ENCODE measurements around the gene GOLGA7B.
"Not testable (repeated sequence)": the region's sequence is repeated elsewhere in the genome, so short reads cannot be mapped to it uniquely, and the experiment has no call there.

GOLGA7B gene

DNA sequence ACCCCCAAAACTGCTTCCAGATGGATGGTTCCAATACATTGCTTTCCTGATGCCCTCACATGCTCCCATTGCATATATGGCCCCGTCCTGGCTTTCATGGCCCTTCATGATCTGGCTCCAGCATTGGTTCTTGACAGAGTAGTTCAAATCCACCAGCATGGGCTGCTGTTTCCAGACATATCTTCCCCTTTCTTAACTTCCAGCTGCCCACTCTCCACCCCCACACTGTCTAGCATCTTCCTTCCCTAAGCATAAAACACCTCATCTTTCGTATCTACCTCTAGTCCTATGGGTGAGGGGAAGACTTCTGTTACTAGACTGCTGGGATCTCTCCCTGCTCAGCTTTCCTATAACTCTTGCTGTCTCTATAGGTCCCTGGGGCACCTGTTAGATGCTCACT is 13.2 kb upstream of the GOLGA7B start:
- DNase-seq, result no peak

DNA sequence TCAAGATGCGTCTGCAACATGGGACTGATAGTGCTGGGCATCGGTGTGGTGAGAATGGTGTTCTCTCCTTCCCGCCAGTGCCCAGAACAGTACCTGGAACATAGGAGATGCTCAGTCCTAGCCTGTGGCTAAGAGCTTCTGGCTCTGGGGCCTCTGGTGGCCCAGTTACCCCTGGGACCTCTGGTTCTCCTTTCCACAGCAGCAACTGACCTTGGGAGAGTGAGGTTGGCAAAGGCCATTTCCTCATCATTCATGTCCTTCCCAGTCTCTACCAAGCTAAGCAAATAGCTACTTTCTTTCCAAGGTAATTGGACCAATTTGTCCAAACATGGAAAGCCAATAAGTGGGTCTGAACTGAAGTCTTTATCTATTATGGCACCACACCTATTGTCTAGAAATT is 11.6 kb upstream of the GOLGA7B start:
- DNase-seq, result no peak

- not testable (repeated sequence) for DNase-seq
Measured at GRCh38 chr10:97841166-97841565, 8.5 kb upstream of the GOLGA7B start.

DNA sequence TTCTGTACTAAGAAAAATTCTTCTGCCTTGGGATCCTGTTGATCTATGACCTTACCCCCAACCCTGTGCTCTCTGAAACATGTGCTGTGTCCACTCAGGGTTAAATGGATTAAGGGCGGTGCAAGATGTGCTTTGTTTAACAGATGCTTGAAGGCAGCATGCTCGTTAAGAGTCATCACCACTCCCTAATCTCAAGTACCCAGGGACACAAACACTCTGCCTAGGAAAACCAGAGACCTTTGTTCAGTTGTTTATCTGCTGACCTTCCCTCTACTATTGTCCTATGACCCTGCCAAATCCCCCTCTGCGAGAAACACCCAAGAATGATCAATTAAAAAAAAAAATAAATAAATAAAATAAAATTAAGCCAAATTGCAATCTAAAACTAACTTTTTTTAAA is 7.5 kb upstream of the GOLGA7B start:
- DNase-seq, result not testable (repeated sequence)

- DNase-seq, result no peak
Measured at GRCh38 chr10:97842656-97843280, 6.9 kb upstream of the GOLGA7B start.

DNA sequence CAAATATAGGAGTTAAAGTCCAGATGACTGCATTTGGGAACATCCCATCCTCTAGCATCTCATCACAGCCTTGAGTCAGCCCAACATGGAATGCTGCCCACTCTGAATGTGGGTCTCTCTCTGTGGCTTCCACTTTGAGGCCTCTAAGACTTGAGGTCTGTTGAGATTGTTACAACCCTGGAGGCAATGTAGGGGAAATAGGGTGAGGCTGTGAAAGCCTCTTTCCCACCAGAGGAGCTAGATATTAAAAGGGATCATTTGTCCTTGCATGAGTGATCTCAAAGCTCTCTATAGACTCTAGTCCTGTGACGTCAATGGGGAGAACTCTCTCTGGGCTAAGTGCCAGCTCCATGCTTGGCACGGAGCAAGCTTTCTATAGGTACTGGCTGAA is 6.4 kb upstream of the GOLGA7B start:
- DNase-seq, result peak; percentile 60

- DNase-seq, result not testable (repeated sequence)
Measured at GRCh38 chr10:97843972-97844371, 5.7 kb upstream of the GOLGA7B start.

DNA sequence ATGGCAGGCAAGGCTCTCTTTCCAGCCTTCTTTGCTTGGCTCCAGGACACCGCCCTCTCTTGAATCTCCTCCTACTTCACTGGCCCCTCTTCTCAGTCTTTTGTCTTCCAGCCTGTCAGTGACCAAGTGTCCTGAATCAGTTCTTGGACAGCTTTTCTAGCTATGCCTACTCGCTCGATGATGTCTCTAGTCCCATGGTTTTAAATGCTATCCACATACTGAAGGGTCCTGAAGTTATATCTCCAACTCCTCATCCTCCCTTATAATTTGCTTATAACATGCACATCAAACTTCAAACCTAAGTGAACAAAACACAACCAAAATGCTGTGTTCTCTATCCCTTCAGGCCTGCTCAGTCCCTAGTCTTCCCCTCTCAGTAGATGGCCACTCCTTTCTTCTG is 5.0 kb upstream of the GOLGA7B start:
- no peak for DNase-seq

- DNase-seq, result peak; percentile 74
Measured at GRCh38 chr10:97849103-97849686, 448 bp upstream of the GOLGA7B start.

DNA sequence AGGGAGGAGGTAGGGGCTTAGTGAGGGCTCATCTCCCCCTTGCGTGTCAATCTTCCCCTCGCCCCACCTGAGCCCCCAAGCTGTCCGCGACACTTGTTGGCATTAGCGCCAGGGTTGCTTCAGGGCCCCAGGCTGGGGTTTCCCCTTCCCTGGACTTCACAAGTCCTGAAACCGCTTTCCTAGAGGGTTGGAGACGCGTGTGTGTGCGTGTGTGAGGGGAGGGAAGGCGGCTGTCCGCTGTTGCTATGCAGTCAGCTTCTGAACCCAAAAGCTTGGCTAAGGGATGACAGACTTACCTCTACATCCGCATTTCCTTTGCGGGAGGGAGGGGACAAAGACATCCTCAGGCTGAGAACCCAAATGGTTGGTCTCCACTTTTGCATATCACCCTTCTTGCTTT is 803 bp downstream of the GOLGA7B start:
- DNase-seq, result no peak

DNA sequence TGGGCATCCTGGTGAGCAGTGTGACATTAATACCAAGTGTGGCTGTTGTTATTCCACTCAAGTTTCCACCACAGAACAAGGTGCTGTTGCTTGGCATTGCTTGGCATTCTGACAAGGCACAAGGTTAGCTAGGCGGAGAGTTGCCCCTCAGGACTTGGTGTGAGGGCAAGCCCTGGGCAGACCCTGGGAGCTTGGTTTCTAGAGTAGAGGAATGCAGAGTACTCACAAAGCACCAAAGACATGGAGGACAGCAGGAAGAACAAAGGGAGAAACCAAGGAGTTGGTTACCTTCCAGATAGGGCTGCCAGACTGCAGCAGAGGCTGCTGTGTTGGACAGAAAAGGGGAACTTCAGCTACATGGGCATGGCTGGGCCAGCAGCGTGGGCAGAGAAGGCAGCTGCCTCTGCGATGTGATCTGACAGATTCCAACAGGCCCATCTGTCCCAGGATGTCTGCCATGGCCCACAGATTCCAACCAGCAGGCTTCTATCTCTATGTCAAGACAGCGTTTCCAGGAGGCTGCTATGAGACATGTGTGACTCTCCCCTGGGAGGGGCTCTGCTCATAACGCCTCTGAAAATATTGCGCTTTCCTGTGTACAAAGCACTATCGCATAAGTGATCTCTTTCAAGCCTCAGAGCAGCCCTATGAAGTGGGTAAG is 1.8 kb downstream of the GOLGA7B start:
- DNase-seq, result no peak

DNA sequence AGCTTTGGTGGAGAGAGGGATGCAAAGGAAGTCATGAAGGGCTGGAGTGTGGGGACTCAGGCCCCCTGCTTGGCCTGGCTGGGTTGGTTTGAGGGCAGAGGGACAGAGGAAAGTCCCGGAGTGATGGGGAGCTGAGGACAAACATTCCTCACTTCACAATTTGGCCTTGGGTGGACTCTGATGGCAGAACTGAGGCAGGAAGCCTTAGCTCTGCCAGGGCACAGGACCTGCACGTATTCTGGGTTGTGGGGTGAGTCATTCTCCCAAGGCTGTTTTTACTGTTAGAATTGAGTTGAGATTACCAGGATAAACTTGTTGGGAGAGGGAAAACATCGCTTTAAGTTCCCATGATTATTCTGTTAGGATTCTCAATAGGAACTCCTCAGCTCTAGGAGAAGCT is 2.6 kb downstream of the GOLGA7B start:
- DNase-seq, result no peak

- DNase-seq, result no peak
Measured at GRCh38 chr10:97852840-97853405, 3.3 kb downstream of the GOLGA7B start.

DNA sequence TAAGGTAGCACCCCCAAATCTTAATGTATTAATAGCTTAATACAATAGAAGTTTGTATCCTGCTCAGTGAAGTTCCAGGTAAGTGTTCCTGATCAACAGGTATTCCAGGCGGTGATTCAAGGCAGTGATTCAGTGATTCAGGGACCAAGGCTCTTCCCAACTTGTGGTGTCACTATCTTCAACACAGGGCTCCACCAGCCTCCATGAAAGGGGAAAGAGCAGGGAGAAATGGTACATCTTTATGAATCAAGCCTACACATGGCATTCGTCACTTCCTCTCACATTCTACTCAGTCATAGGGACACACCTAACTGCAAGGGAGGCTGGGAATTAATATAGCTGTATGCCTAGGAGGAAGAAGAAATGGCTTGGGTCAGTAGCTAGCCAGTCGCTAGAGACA is 5.1 kb downstream of the GOLGA7B start:
- DNase-seq, result no peak

GRCh38 chr10:97858001-97858439 is 8.4 kb downstream of the GOLGA7B start:
- DNase-seq, result no peak

DNA sequence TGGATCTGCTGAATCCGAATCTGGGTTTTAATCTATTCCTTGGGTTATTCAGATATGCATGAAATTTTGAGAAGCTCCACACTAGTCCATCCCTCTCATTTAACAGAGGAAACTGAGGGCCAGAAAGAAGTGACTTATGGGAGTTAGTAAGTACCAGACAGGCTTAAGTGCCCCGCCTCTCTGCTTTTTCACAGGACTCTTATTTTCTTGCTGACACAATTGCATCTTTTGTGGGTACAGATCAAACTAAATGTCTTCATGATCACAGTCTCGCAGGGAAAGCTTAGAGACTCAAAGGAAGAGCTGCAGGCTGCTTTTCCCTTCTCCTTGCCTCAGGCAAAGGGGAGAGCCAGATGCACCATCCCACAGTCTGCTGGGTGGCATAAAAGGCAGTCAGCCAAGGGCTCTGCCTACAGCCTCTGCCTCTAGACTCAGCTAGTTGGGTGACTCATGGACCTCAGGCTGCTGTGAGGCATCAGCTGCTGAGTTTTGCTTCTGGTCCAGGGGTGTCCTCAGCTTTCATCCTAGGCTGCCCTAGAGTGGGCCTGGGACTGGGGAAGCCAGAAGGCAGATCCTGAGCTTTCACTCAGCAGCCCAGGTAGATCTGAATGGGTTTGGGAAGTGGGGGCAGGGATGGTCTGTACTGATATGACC is 11.6 kb downstream of the GOLGA7B start:
- DNase-seq, result no peak

DNA sequence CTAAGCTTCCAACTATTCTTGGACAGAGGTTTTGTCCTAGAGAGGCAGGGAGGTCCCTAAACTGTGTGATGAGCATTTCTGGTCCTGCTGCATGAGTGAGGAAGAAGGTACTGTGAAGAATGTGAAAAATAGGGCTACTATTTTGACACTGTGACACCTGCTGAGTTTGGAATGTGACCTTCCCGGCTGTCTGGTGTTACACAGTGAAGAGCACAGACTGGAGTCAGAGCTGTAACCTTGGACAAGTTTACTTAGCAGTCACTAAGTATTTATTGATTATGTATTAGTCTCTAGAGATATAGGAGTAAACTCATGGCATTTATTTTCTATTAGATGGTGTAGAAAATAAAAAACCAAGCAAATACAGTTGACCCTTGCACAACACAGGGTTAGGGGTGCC is 12.3 kb downstream of the GOLGA7B start:
- DNase-seq, result no peak

DNA sequence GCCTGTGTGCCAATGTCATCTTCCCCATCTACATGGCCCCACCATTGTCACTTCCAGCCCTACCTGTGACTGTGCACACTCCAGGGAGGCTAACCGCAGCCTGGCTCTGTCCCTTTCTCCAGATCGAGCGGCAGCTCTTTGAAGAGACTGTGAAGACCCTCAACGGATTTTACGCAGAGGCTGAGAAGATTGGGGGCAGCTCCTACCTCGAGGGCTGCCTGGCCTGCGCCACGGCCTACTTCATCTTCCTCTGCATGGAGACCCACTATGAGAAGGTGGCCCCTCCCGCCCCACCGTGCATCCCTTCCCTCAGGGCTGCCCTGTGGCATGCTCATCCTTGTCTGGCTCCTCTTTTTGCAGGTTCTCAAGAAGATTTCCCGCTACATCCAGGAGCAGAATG is 14.2 kb downstream of the GOLGA7B start:
- no peak for DNase-seq

DNA sequence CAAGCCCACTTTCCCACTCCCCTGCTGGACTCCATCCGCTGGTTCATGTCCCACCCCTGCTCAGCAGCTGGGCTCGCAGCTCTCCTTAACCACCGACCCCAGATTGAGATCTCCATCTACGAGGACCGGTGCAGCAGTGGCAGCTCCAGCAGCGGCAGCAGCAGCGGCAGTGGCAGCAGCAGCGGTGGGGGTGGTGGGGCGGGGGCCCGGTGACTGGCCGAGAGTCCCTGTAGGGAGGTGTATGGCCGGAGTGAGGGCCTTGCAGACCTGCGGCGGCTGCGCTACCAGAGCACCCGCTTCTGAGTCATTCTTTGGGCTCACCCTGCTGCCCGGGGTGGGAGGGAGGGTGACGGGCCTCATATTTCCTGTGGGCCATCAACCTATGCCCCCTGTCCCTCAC is 15.8 kb downstream of the GOLGA7B start:
- no peak for DNase-seq

DNA sequence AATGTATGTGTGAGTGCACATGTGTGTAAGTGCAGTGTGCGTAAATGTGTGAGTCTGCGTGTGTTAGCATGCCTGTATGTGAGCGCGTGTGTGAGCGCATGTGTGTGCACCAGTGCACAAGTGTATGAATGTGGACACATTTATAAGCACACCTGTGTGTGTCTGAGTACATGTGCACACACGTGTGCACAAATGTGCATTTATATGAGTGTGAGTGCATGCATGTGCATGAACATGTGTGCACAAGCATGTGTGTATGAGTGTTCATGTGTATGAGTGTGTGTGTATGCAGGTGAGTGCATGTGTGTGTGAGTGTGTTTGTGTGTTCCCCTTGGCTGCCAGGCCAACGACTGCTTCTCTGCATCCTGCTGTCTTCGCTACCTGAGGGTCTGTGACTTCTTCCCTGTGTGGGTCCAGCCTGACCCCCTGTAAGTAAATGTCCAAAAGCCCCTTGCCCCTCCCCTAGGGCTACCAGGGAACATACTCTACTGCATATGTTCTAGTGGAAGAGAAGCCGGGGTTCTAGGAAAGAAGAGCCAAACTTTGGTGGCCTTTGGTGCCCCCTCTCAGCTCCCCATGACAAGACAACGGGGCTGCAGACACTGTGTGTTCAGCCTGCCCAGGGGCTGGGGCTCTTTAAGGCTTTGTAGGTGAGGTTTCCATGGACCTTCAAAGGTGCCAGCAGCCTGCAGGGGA is 17.0 kb downstream of the GOLGA7B start:
- DNase-seq, result no peak

DNA sequence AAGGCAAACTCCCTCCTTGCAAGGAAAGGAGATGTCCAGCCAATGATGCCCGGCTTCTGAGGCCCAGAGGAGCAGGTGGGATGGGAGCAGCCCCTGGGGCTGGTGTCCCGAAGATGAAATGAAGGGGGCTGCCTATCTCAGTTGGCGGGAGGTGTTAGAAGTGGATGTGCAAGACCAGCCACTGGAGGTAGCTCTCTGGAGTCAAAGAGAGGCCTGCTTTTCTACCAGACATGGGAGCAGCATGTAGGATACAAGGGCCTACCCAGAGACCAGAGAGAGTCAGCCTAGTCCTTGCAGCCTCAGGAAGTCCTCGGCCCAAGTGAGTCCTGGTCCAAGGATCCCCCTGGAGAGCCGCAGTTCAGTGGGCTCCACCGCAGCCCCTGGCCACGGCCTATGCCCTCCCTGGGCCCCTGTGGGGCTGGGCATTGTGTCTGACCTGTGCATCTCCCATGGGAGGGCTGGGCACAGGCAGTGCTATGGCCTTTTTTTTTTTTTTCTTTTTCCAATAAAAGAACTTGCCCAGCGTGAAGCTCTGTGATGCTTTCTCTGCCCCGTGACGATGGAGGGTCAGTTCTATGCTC is 17.7 kb downstream of the GOLGA7B start:
- no peak for DNase-seq

GRCh38 chr10:97868134-97868685 is 18.6 kb downstream of the GOLGA7B start:
- no peak for DNase-seq
